G401.6 (cell line): ENCODE measurements around the gene PRR14L.
"Not testable (repeated sequence)": the region's sequence is repeated elsewhere in the genome, so short reads cannot be mapped to it uniquely, and the experiment has no call there.

Source experiments
- FAIRE-seq: peaks from 2 replicates; lab custom pipeline; 2012; peaks lifted over from hg19 to GRCh38; lab: Jason Lieb, UNC

Gene PRR14L

GRCh38 chr22:31681349-31682345 lies 68.3 kb downstream of the PRR14L start:
- no peak for FAIRE-seq

- no peak for FAIRE-seq
Observed at GRCh38 chr22:31680861-31681341, 69.0 kb downstream of the PRR14L start.

DNA sequence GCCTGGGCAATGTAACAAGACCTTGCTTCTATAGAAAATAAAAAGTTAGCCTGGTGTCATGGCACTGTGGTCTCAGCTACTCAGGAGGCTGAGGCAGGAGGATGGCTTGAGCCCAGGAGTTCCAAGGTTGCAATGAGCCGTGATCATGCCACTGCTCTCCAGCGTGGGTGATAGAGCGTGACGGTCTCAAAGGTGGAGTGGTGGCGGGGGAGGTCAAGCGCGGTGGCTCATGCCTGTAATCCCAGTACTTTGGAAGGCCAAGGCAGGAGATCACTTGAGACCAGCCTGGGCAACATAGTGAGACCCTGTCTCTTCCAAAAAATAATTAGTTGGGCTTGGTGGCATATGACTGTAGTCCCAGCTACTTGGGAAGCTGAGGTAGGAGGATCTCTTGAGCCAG lies 71.2 kb downstream of the PRR14L start:
- FAIRE-seq = no peak

DNA sequence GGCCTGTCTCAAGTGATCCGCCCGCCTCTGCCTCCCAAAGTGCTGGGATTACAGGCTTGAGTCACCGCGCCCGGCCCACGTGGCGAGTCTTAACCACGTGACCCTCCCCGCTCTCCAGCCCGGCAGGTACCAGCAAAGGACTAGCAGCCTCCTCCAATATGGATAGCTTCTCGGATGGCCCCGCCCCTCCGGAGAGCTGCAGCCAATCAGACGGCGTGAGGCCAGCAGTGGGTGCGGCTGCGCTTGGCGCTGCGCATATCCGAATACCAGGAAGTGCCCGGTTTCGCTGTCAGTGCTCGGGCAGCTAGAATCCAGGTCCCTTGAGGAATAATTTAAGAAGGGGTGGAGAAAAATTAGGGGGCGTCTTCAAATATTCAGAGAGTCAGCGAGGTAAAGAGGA lies 73.2 kb downstream of the PRR14L start:
- FAIRE-seq = no peak

DNA sequence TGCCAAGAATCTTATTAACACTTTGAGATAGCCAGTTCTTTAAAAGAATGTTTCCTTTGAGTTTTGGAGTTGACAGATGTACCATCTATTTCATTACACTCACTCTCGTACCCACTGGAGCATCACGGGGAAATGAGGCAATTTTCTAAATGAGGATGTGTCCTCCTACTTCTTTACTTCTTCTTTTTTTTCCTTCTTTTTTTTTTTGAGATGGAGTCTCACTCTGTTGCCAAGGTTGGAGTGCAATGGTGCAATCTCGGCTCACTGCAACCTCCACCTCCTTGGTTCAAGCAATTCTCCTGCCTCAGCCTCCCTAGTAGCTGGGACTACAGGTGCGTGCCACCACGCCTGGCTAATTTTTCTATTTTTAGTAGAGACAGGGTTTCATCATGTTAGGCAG lies 75.7 kb downstream of the PRR14L start:
- FAIRE-seq = not testable (repeated sequence)

DNA sequence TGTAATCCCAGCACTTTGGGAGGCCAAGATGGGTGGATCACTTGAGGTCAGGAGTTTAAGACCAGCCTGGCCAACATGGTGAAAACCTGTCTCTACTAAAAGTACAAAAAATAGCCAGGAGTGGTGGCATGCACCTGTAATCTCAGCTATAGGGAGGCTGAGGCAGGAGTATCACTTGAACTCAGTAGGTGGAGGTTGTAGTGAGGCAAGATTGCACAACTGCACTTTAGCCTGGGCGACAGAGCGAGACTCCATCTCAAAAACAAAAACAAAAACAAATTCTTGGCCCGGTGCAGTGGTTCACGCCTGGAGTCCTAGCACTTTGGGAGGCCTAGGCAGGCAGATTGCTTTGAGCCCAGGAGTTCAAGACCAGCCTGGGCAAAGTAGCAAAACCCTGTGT lies 81.1 kb downstream of the PRR14L start:
- FAIRE-seq = not testable (repeated sequence)

GRCh38 chr22:31662668-31663037 lies 87.3 kb downstream of the PRR14L start:
- FAIRE-seq = no peak

DNA sequence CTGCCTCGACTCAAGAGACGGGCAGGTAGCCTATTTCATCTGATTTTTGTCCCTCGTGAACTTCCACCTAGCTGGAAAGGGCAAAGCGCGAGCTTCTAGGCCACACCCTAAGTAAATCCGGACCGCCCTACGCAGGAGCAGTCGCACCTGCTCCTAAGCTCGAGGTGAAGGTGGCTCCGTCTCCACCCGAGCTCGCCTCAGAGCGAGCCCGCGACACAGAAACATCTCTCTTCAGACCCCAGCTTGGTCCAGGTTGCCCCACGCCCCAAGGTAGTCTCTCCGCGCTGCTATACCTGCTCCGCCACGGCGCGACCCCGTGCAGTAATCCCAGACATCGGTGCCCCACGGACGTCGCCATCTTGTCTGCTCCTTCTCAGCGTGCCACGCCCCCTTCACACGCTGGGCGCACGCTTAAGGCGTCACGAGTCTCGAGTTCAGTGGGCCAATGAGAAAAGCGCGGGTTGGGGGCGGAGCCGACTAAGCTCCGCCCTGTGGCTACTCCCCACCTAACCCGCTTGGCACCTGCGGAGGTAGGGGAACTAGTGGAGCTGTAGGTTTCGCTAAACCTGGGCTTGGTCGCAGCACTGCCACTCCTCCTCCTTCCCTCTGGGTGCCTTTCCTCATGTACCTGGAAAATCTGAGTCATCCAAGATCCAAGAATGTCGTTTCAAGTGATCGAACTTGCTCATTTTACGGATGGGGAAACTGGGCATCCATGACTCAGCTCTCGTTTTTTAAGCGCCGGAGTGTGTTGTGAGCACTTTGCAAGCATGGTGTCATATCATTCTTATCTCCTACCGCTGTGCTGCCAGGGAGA lies 87.9 kb downstream of the PRR14L start, which contains the start of gene PISD:
TSS of gene PISD (minus strand) at position 365 of the 817 bp plus-strand sequence. CDS start at position 358, 7 bp downstream.
- peak; percentile 95 for FAIRE-seq

- FAIRE-seq = peak; percentile 59
Observed at GRCh38 chr22:31660860-31661341, 89.0 kb downstream of the PRR14L start.

GRCh38 chr22:31659246-31659645 lies 90.7 kb downstream of the PRR14L start:
- no peak for FAIRE-seq

DNA sequence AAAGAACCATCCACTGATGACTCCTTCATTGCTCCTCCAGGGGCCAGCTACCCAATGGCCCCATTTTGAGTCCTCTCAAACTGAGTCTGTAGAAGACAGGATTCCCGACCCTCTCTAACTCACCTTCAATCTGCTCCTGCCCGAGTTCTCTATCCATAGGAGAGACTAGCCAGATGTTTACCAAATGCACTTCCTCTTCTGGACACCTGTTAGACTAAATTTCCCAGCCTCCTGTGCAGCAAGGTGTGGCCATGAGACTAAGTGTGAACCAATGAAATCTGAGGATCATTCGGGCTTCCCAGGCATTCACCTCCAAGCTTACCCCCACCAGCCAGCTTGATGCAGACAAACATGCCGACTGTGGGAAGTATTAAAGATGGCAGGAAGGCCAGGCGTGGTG lies 95.5 kb downstream of the PRR14L start:
- FAIRE-seq = no peak

DNA sequence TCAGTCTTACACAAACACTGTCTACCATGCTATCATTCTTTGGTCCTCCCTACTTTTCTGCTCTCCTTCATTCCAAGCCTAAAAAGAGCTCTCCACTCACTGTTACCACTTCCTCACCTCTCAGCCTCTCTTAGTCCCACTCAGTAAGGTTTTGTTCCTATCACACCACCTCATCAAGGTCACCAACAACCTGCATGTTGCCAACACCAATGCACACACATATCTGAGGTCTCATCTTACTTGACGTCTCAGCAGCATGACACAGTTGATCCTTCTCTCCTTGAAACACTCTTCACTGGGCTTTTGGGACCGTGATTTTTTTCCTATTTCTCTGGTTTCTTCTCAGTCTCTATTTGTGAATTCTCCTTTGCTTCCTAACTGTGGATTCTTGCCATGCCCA lies 96.0 kb downstream of the PRR14L start:
- FAIRE-seq = no peak

DNA sequence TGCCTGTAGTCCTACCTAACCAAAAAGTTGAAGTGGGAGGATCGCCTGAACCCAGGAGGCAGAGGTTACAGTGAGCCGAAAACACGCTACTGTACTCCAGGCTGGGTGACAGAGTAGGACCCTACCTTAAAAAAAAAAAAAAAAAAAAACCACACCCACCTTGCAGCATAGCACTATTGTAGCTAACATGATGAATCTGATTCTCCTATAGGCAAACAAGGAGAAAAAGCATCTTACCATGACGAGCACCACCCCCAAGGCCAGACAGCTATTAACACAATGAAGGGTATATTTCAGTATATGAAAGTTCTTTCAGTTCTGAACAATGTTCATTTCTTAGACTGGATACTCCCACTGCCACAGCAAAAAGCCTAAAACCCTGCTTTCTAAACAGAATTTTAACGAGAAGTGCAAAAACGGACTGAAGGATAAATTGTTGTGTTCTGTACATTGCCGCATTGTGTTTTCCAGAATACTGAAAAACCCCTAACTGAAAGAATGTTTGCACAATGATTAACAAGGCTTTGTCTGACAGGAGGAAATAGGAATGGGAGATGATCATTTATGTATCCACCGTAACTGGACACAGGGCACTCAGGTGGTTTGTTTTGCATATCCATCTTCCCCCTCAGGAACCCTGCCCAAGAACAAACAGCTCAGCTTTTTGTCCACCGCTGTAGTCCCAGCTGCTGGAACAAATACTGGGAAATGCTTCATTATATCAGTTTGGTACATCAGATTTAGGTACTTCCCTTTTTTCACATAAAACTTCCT lies 96.8 kb downstream of the PRR14L start:
- FAIRE-seq = no peak

DNA sequence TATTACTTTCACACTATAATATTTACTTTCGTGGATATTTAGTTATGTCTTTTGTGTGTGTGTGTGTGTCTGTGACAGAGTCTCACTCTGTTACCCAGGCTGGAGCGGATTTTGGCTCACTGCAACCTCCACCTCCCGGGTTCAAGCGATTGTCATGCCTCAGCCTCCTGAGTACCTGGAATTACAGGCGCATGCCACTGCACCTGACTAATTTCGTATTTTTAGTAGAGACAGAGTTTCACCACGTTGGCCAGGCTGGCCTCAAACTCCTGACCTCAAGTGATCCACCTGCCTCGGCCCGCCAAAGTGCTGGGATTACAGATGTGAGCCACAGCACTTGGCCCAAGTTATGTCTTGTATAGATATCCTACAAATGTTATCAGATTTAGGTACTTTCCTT lies 97.8 kb downstream of the PRR14L start:
- no peak for FAIRE-seq

GRCh38 chr22:31651664-31652063 lies 98.3 kb downstream of the PRR14L start:
- FAIRE-seq = no peak

- FAIRE-seq = no peak
Observed at GRCh38 chr22:31650391-31650790, 99.5 kb downstream of the PRR14L start.

DNA sequence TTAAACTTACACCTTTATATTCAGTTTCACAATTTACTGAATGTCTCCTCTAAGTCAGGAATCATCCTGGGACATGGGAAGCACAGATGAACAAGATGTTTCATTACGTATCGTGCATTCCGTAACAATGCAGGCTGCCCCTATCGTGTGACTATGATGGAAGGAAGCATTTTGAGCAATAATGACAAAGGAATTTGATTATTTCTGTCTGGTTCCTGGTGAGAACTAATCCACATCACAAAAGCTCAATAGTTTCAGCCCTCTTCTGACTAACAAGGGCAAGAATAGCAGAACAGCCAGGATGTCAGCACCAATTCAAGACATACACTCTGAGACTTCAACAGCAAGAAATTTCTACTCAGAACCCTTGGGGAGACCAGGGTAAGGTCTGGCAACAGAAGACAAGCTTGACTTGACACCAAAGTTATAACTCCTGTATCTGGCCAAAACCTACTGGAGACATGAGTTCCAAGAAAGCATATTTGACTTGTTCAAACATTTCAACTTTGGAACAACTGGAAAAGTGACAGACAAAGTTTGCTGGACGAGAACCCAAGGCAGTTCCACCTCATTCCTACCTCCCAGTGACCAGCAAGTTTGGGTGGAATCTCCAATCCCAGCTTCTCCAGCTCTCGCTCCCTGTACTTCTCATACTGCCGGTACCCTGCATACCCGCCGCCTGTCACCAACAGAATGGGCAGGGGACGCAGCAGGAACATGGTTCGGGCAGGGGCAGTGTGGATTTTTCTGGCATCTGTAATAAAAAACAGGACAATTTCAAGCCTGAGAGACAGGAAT lies 102.2 kb downstream of the PRR14L start:
- peak; percentile 97 for FAIRE-seq

GRCh38 chr22:31647066-31647465 lies 102.9 kb downstream of the PRR14L start:
- no peak for FAIRE-seq

DNA sequence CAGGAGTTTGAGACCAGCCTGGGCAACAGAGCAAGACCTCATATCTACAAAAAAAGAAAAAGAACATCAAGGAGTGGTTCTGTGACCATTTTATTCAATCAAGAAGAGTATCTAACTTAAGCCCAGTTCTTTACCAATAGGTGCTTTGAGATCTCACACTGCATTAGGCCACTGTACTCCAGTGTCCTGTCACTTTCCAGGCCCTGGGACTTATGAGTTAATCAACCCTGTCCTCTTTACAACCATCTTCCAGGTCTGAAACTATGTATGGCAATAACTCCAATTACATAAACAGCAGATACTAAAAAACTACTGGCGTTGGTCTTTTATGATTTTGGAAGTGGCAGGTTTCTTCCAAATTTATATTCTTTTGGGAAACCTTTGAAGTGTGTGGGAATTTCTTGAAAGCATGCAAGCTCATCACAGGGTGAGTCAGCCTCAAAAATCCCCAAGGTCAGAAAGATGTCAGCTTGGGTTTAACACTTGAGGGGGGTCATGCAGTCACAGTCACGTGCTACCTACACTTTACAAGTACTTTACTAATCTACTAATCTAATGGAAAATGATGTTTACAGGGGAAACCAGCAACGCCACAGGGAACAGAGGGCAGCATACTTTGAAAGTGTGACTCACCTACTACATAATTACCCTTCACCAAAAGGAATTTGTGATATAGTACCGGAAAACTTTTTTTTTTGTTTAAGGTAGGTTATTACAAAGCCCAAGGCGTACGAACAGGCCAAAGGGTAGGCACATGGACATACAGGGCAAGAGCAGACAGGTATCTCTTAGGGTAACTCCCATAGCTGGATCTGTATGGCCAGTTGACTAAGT lies 103.5 kb downstream of the PRR14L start:
- peak; percentile 99 for FAIRE-seq

- FAIRE-seq = no peak
Observed at GRCh38 chr22:31639436-31640039, 110.4 kb downstream of the PRR14L start.
